IMR-90 (cell line): ENCODE measurements around the gene TMF1. TPM values are rescaled to one million over a fixed set of nuclear protein-coding genes. Genes with fewer than 3 reads are reported as not detected.

Experiments
- ATAC-seq: fragments of 200-7000 bp; cut with Tn5 transposase; 2 replicates; pipeline ENCODE4 v1.9.1; 2020; ENCODE audit warnings: low read depth, mild to moderate bottlenecking, moderate library complexity
- BruUV-seq: library from RNA; stranded (reverse); fragments of 400-500 nt; replicated peaks from 2 replicates; lab custom pipeline; 2021; lab: Mats Ljungman, UMichigan
- CTCF ChIA-PET: fragments of 300-600 bp; formaldehyde crosslinking; extraction: SDS; loops from one replicate; lab custom pipeline; 2021; ENCODE audit warnings: antibody characterized with exemption; lab: Yijun Ruan, JAX
- POLR2A ChIA-PET: fragments of 300-600 bp; sonication (Branson Sonifier 250); formaldehyde crosslinking; loops from one replicate; lab custom pipeline; 2022; ENCODE audit warnings: antibody characterized with exemption; ENCODE audit not compliant: unreplicated experiment; lab: Charles Lee
- DNase-seq: peaks from one replicate; pipeline ENCODE4 v3.0.0; 2013
- H2AFZ ChIP-seq: replicated peaks from 2 replicates; pipeline ENCODE3; 2013; ENCODE audit warnings: low read length, mild to moderate bottlenecking; ENCODE audit not compliant: poor library complexity
- H2AK5ac ChIP-seq: 2 replicates; pipeline ENCODE4 v1.6.1; 2013; ENCODE audit warnings: low read depth, low read length, inconsistent platforms
- H2AK9ac ChIP-seq: replicated peaks from 2 replicates; pipeline ENCODE3; 2013; ENCODE audit warnings: mild to moderate bottlenecking, low read depth, low read length, moderate library complexity; ENCODE audit not compliant: poor library complexity
- H2BK120ac ChIP-seq: 2 replicates; pipeline ENCODE4 v1.6.1; 2013; ENCODE audit warnings: low read depth, low read length, inconsistent platforms
- H2BK15ac ChIP-seq: 3 replicates; pipeline ENCODE4 v1.6.1; 2013; ENCODE audit warnings: low read depth, low read length, inconsistent platforms
- H2BK20ac ChIP-seq: 2 replicates; pipeline ENCODE4 v1.6.1; 2013; ENCODE audit warnings: low read depth, mild to moderate bottlenecking, inconsistent platforms, low read length, moderate library complexity
- H2BK5ac ChIP-seq: 2 replicates; pipeline ENCODE4 v1.6.1; 2013; ENCODE audit warnings: mild to moderate bottlenecking, low read depth, low read length, inconsistent platforms; ENCODE audit not compliant: poor library complexity, severe bottlenecking
- H3K14ac ChIP-seq: replicated peaks from 2 replicates; pipeline ENCODE4 v1.6.1; 2013; ENCODE audit warnings: low read depth, low read length, inconsistent platforms
- H3K18ac ChIP-seq: 2 replicates; pipeline ENCODE4 v1.6.1; 2013; ENCODE audit warnings: low read depth, low read length, control low read depth
- H3K23ac ChIP-seq: 2 replicates; pipeline ENCODE4 v1.6.1; 2013; ENCODE audit warnings: low read depth, low read length, inconsistent platforms
- H3K27ac ChIP-seq: 2 replicates; pipeline ENCODE4 v1.5.1; 2013; ENCODE audit warnings: mild to moderate bottlenecking, control low read depth, low read length; ENCODE audit not compliant: insufficient read depth
- H3K27me3 ChIP-seq: 2 replicates; pipeline ENCODE4 v1.6.1; 2013; ENCODE audit warnings: low read length; ENCODE audit not compliant: control insufficient read depth, insufficient read depth
- H3K36me3 ChIP-seq: 2 replicates; pipeline ENCODE4 v1.6.1; 2013; ENCODE audit warnings: low read length, mixed read lengths; ENCODE audit not compliant: control insufficient read depth, insufficient read depth
- H3K4ac ChIP-seq: 2 replicates; pipeline ENCODE4 v1.6.1; 2013; ENCODE audit warnings: low read depth, low read length, inconsistent platforms
- H3K4me1 ChIP-seq: 2 replicates; pipeline ENCODE4 v1.6.1; 2013; ENCODE audit warnings: low read length, mixed read lengths; ENCODE audit not compliant: control insufficient read depth, insufficient read depth
- H3K4me2 ChIP-seq: 2 replicates; pipeline ENCODE4 v1.6.1; 2013; ENCODE audit warnings: low read depth, mild to moderate bottlenecking, control low read depth, low read length, moderate library complexity
- H3K4me3 ChIP-seq: 2 replicates; pipeline ENCODE4 v1.5.1; 2013; ENCODE audit warnings: low read depth, mild to moderate bottlenecking, control low read depth, low read length, moderate library complexity; ENCODE audit not compliant: insufficient read depth
- H3K56ac ChIP-seq: 2 replicates; pipeline ENCODE4 v1.6.1; 2013; ENCODE audit warnings: low read length, inconsistent platforms; ENCODE audit not compliant: insufficient read depth; ENCODE audit errors: extremely low read depth
- H3K79me1 ChIP-seq, 2 experiments: 2 replicates each; pipeline ENCODE4 v1.6.1; 2013; ENCODE audit warnings: low read length in 2 of 2, inconsistent platforms in 1 of 2, low read depth in 1 of 2
- H3K9ac ChIP-seq: 2 replicates; pipeline ENCODE4 v1.6.1; 2013; ENCODE audit warnings: low read depth, low read length, control low read depth
- H3K9me1 ChIP-seq: 2 replicates; pipeline ENCODE4 v1.6.1; 2013; ENCODE audit warnings: low read length, inconsistent platforms; ENCODE audit not compliant: insufficient read depth
- H3K9me3 ChIP-seq: 2 replicates; pipeline ENCODE4 v1.6.1; 2013; ENCODE audit warnings: low read length; ENCODE audit not compliant: control insufficient read depth, insufficient read depth
- H4K20me1 ChIP-seq: 2 replicates; pipeline ENCODE4 v1.6.1; 2013; ENCODE audit warnings: low read length, inconsistent platforms; ENCODE audit not compliant: insufficient read depth
- H4K5ac ChIP-seq: 2 replicates; pipeline ENCODE4 v1.6.1; 2013; ENCODE audit warnings: mild to moderate bottlenecking, low read depth, low read length, control low read depth
- H4K8ac ChIP-seq, 2 experiments: 2 replicates each; pipeline ENCODE4 v1.6.1; 2013; ENCODE audit warnings: low read depth in 2 of 2, low read length in 2 of 2, control low read depth in 1 of 2, inconsistent platforms in 1 of 2
- H4K91ac ChIP-seq: 2 replicates; pipeline ENCODE4 v1.6.1; 2013; ENCODE audit warnings: low read depth, low read length, inconsistent platforms; ENCODE audit not compliant: insufficient read depth
- BHLHE40 ChIP-seq: fragments of 150-350 bp; IDR thresholded peaks from 2 replicates; pipeline ENCODE4 v1.6.1; 2016; ENCODE audit warnings: mild to moderate bottlenecking, low read depth, low read length
- CTCF ChIP-seq: conservative IDR thresholded peaks from 2 replicates; pipeline ENCODE4 v1.5.1; 2012; ENCODE audit warnings: mild to moderate bottlenecking, low read depth, low read length, improper control_type of control experiment
- MAFK ChIP-seq: IDR thresholded peaks from 2 replicates; pipeline ENCODE4 v1.6.1; 2012; ENCODE audit warnings: low read depth, low read length, improper control_type of control experiment
- MAZ ChIP-seq: IDR thresholded peaks from 2 replicates; pipeline ENCODE4 v1.6.1; 2012; ENCODE audit warnings: low read depth, mild to moderate bottlenecking, low read length, improper control_type of control experiment, moderate library complexity, borderline replicate concordance
- NFE2L2 ChIP-seq: fragments of 150-350 bp; IDR thresholded peaks from 2 replicates; pipeline ENCODE4 v1.6.1; 2016; ENCODE audit warnings: low read depth, mild to moderate bottlenecking, low read length
- POLR2A ChIP-seq: IDR thresholded peaks from 2 replicates; pipeline ENCODE4 v1.6.1; 2012; ENCODE audit warnings: mild to moderate bottlenecking, low read depth, low read length
- RFX5 ChIP-seq: IDR thresholded peaks from 2 replicates; pipeline ENCODE4 v1.8.0; 2012; ENCODE audit warnings: low read depth, mild to moderate bottlenecking, low read length, moderate library complexity
- WGBS, 2 experiments: methylation state at CpG; one replicate each; pipeline versions ENCODE4 v1.1.5 to v1.1.7; 2013; ENCODE audit warnings: missing lambda C conversion rate in 2 of 2; ENCODE audit not compliant: insufficient read length in 1 of 2; ENCODE audit errors: extremely low coverage in 2 of 2; 5-methylcytosine and 5-hydroxymethylcytosine counted together
- dilution Hi-C: fragments of 300-500 bp; cut with HindIII; formaldehyde crosslinking; loops from one replicate; pipeline ENCODE4 v1.14.3; 2018; ENCODE audit warnings: low sequenced_read_pairs; ENCODE audit not compliant: unreplicated experiment
- in situ Hi-C: fragments of 300-500 bp; cut with MboI; formaldehyde crosslinking; loops from 3 replicates; pipeline ENCODE4 v1.14.3; 2019; ENCODE audit warnings: low sequenced_read_pairs, inconsistent platforms, mixed read lengths
- intact Hi-C: fragments of 100-400 bp; cut with micrococcal nuclease; formaldehyde crosslinking; loops from 2 replicates; pipeline ENCODE4 v1.10.0; 2022
- polyA plus RNA-seq, 3 experiments: library from polyadenylated mRNA; depleted of rRNA; stranded (reverse); fragments of >200 nt; gene quantifications; 2 replicates each; pipeline ENCODE4 v1.2.3, GENCODE V29; 2012; ENCODE audit warnings: low replicate concordance in 1 of 3
- total RNA-seq: library from RNA; depleted of rRNA; stranded (reverse); fragments of >200 nt; gene quantifications from 2 replicates; pipeline ENCODE4 v1.2.3, GENCODE V29; 2012
- TF ChIP-seq, protein P1 (sequence below): fragments of 150-350 bp; IDR thresholded peaks from 2 replicates; pipeline ENCODE4 v1.6.1; 2016; ENCODE audit warnings: low read depth, mild to moderate bottlenecking, low read length, moderate library complexity, borderline replicate concordance

Gene TMF1
- total and polyA plus RNA-seq, 2 of the 4 experiments (the other 2 are of a cell fraction) = 12.4 to 39.1 TPM

- Histone ChIP-seq H3K9ac (no peak overlapping the region), H3K14ac (no peak overlapping the region), H3K23ac (no peak overlapping the region), H2BK15ac (no peak overlapping the region), H2AK5ac (no peak overlapping the region), H3K56ac (no peak overlapping the region), H3K27ac (no peak overlapping the region), H3K4me2 (no peak overlapping the region), H3K79me1 (peaks cover 6 to 10% of the 10 kb centered on the region in 2 experiments), H2AK9ac (no peak overlapping the region), H3K27me3 (no peaks in the 10 kb centered on the region), H3K36me3 (peaks cover 34% of the 10 kb centered on the region), H4K20me1 (no peaks in the 10 kb centered on the region; the same call in 1 of the 2 replicates), H4K8ac (no peak overlapping the region), H3K4ac (no peak overlapping the region), H3K4me3 (no peak overlapping the region), H3K9me1 (no peaks in the 10 kb centered on the region), H3K18ac (no peak overlapping the region), H2AFZ (no peak overlapping the region), H2BK5ac (no peak overlapping the region), H4K91ac (no peak overlapping the region), H4K5ac (no peak overlapping the region), H2BK120ac (no peak overlapping the region), H3K4me1 (no peaks in the 10 kb centered on the region), H2BK20ac (no peak overlapping the region), H3K9me3 (no peaks in the 10 kb centered on the region)
- ATAC-seq = no peak
- ChIA-PET POLR2A (no interaction called here), CTCF (no interaction called here)
- in situ Hi-C loops (no loop called here), dilution Hi-C loops (no loop called here), intact Hi-C loops (loop anchor here (5.0 kb wide), 1 partner anchor 44 kb away; no protein-coding TSS in a partner anchor)
- DNase-seq = peak; percentile 73
- no CpG with 5 or more reads among the region's 7 CpGs for WGBS, 2 experiments
- no peak for TF ChIP-seq BHLHE40
- no peak for TF ChIP-seq CTCF
- TF ChIP-seq NFE2L2 = no peak
- TF ChIP-seq, protein P1, sequence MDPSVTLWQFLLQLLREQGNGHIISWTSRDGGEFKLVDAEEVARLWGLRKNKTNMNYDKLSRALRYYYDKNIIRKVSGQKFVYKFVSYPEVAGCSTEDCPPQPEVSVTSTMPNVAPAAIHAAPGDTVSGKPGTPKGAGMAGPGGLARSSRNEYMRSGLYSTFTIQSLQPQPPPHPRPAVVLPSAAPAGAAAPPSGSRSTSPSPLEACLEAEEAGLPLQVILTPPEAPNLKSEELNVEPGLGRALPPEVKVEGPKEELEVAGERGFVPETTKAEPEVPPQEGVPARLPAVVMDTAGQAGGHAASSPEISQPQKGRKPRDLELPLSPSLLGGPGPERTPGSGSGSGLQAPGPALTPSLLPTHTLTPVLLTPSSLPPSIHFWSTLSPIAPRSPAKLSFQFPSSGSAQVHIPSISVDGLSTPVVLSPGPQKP = no peak
- TF ChIP-seq MAZ = no peak
- TF ChIP-seq POLR2A = no peak
- TF ChIP-seq RFX5 = no peak
- TF ChIP-seq MAFK = no peak
- no TSS peak for BruUV-seq
Observed at GRCh38 chr3:69033470-69033869, 18.7 kb downstream of the TMF1 start.
